Sigmoid colon (tissue), 7 donors: ENCODE results near the gene MRPL4. TPM values are rescaled to one million over a fixed set of nuclear protein-coding genes. Genes with fewer than 3 reads are reported as not detected.

ENCODE experiments used
- DNase-seq: peaks from one replicate; pipeline ENCODE4 v3.0.0-alpha.2; 2019
- H3K27ac ChIP-seq, 4 donors: fragments of 200-600 bp; sonication (generic); one replicate each; pipeline ENCODE4 v1.5.1; 2016 to 2019; ENCODE audit warnings: mild to moderate bottlenecking in 1 of 4
- H3K27me3 ChIP-seq, 3 donors: fragments of 200-600 bp; sonication (generic); one replicate each; pipeline ENCODE4 v1.5.1; 2019; ENCODE audit warnings: mild to moderate bottlenecking in 1 of 3
- H3K36me3 ChIP-seq, 4 donors: fragments of 200-600 bp; sonication (generic); one replicate each; pipeline ENCODE4 v1.5.1; 2016 to 2019
- H3K4me1 ChIP-seq, 4 donors: fragments of 200-600 bp; sonication (generic); one replicate each; pipeline ENCODE4 v1.5.1; 2017 to 2019
- H3K4me3 ChIP-seq, 4 donors: fragments of 200-600 bp; sonication (generic); one replicate each; pipeline ENCODE4 v1.5.1; 2017 to 2019; ENCODE audit warnings: mild to moderate bottlenecking in 2 of 4, moderate library complexity in 1 of 4
- H3K9me3 ChIP-seq, 4 donors: fragments of 200-600 bp in 3 of 4; sonication (generic) in 3 of 4; one replicate each; pipeline versions ENCODE4 v1.5.1 to v1.6.1; 2013 to 2019
- EP300 ChIP-seq, 4 donors: sonication (generic); formaldehyde crosslinking; IDR thresholded peaks; one replicate each; pipeline ENCODE4 v1.6.1; 2017; ENCODE audit warnings: antibody characterized with exemption in 4 of 4
- POLR2A ChIP-seq, 2 donors: fragments of 450-650 bp; IDR thresholded peaks; one replicate each; pipeline ENCODE4 v1.6.1; 2016; ENCODE audit warnings: antibody characterized with exemption in 2 of 2, mild to moderate bottlenecking in 2 of 2, moderate library complexity in 2 of 2
- POLR2AphosphoS5 ChIP-seq, 4 donors: sonication (generic); formaldehyde crosslinking; IDR thresholded peaks; one replicate each; pipeline ENCODE4 v1.6.1; 2017; ENCODE audit warnings: antibody characterized with exemption in 4 of 4
- WGBS, 2 donors: extraction: QIAGEN DNeasy Blood & Tissue Kit; methylation state at CpG; one replicate each; pipeline ENCODE4 v1.1.7; 2013; 5-methylcytosine and 5-hydroxymethylcytosine counted together
- intact Hi-C: fragments of 100-400 bp; cut with DNase I; formaldehyde crosslinking; loops from one replicate; pipeline ENCODE4 v1.15.1; 2023
- polyA plus RNA-seq, 3 donors: library from polyadenylated mRNA; stranded (reverse); fragments of 200-250 nt; gene quantifications; one replicate each; pipeline ENCODE4 v1.2.3, GENCODE V29; 2013
- total RNA-seq, 4 donors: library from RNA; depleted of rRNA; stranded (reverse); fragments of >200 nt; gene quantifications; one replicate each; pipeline ENCODE4 v1.1.0, GENCODE V29; 2016
- TF ChIP-seq, protein P1 (sequence below), 4 experiments: fragments of 450-650 bp in 3 of 4; fragments of 200-600 bp in 1 of 4; IDR thresholded peaks; one replicate each; pipeline ENCODE4 v1.5.1; 2016 to 2019; ENCODE audit warnings: antibody characterized with exemption in 4 of 4, mild to moderate bottlenecking in 3 of 4, moderate library complexity in 2 of 4
- donor health status: healthy with polysubstance abuse.
- donor health status: Bipolar disorder and iron deficiency.
- donor health status: healthy.

MRPL4 gene
- total and polyA plus RNA-seq, 7 donors = 37.9 to 85.2 (median 56.7) TPM

DNA sequence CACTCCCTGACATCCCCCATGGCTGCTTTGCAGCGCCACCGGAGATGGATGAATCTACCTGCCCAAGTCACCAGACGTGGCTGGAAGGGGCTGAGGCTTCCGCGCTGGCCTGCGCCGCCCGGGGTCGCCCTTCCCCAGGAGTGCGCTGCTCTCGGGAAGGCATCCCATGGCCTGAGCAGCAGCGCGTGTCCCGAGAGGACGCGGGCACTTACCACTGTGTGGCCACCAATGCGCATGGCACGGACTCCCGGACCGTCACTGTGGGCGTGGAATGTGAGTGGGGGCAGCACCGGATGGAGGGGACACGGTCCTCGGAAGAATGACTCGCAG is 42.3 kb downstream of the MRPL4 start:
- H3K36me3 ChIP-seq = no peaks in the 10 kb centered on the region
- DNase-seq = no peak
- peaks cover 70 to 96% (median 77%) of the 10 kb centered on the region in 3 donors for H3K27me3 ChIP-seq
- H3K27ac ChIP-seq = no peak overlapping the region
- H3K9me3 ChIP-seq = no peaks in the 10 kb centered on the region
- TF ChIP-seq POLR2A (IDR thresholded peaks at IDR 0.05) (no peak), EP300 (IDR thresholded peaks at IDR 0.05) (no peak), POLR2AphosphoS5 (IDR thresholded peaks at IDR 0.05) (no peak)
- TF ChIP-seq, protein P1, sequence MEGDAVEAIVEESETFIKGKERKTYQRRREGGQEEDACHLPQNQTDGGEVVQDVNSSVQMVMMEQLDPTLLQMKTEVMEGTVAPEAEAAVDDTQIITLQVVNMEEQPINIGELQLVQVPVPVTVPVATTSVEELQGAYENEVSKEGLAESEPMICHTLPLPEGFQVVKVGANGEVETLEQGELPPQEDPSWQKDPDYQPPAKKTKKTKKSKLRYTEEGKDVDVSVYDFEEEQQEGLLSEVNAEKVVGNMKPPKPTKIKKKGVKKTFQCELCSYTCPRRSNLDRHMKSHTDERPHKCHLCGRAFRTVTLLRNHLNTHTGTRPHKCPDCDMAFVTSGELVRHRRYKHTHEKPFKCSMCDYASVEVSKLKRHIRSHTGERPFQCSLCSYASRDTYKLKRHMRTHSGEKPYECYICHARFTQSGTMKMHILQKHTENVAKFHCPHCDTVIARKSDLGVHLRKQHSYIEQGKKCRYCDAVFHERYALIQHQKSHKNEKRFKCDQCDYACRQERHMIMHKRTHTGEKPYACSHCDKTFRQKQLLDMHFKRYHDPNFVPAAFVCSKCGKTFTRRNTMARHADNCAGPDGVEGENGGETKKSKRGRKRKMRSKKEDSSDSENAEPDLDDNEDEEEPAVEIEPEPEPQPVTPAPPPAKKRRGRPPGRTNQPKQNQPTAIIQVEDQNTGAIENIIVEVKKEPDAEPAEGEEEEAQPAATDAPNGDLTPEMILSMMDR (IDR thresholded peaks at IDR 0.05) = no peak
- H3K4me3 ChIP-seq = no peak overlapping the region
- intact Hi-C loops = no loop called here
- WGBS, 2 donors = 8 to 13% methylated on average over 25 of the region's 25 CpGs
- H3K4me1 ChIP-seq = peaks cover 0 to 57% (median 51%) of the 10 kb centered on the region in 4 donors

DNA sequence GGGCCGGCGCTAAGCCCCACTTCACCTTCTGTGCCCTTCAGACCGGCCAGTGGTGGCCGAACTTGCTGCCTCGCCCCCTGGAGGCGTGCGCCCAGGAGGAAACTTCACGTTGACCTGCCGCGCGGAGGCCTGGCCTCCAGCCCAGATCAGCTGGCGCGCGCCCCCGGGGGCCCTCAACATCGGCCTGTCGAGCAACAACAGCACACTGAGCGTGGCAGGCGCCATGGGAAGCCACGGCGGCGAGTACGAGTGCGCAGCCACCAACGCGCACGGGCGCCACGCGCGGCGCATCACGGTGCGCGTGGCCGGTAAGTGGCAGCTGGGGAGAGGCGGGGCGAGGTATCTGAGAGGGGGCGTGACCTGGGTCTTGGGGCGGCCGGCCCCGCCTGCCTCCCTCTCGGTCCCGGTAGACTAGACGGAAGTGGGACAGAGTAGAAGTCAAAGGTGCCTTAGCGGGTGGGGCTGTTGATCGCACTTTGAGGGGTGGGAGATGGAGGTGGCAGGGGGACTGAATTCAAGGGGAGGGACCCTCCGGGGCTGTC is 43.4 kb downstream of the MRPL4 start:
- no peaks in the 10 kb centered on the region for H3K9me3 ChIP-seq
- H3K27me3 ChIP-seq = peaks cover 60 to 96% (median 73%) of the 10 kb centered on the region in 3 donors
- 1% methylated on average over 48 of the region's 48 CpGs for WGBS, 2 donors
- peak overlapping the region in 2 of 4 donors; percentile 2 to 6 for H3K4me3 ChIP-seq
- DNase-seq = no peak
- TF ChIP-seq, protein P1 (IDR thresholded peaks at IDR 0.05) = no peak
- TF ChIP-seq EP300 (IDR thresholded peaks at IDR 0.05) (no peak), POLR2AphosphoS5 (IDR thresholded peaks at IDR 0.05) (no peak), POLR2A (IDR thresholded peaks at IDR 0.05) (no peak)
- intact Hi-C loops = no loop called here
- peaks cover 0 to 47% (median 41%) of the 10 kb centered on the region in 4 donors for H3K4me1 ChIP-seq
- no peak overlapping the region for H3K27ac ChIP-seq
- H3K36me3 ChIP-seq = no peaks in the 10 kb centered on the region

DNA sequence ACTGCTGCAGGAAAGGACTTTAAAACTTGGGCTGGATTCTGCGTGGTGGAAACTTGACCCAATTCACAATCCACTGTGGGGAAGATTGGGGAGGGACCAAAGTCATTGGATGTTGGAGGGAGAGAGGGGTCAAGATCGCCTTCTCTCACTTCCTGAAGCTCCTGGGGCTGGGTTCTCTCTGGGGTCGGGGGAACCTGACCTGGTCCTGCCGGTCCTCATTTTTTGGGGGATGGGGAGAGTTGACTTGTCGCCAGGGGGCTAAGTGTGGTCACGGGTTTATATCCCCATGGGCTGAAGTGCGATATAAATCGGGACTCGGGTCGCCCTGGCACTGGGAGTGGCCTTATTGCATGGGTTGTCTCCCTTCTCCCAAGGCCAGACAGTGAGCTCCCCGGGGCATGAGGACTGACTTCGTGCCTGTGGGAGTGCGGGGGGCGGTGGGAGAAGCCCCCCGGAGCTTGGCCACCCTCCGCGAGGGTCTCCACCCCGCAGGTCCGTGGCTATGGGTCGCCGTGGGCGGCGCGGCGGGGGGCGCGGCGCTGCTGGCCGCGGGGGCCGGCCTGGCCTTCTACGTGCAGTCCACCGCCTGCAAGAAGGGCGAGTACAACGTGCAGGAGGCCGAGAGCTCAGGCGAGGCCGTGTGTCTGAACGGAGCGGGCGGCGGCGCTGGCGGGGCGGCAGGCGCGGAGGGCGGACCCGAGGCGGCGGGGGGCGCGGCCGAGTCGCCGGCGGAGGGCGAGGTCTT is 44.0 kb downstream of the MRPL4 start:
- Histone ChIP-seq H3K36me3 (no peaks in the 10 kb centered on the region), H3K4me3 (peak overlapping the region in 2 of 4 donors; percentile 2 to 6), H3K27me3 (peaks cover 54 to 90% (median 68%) of the 10 kb centered on the region in 3 donors), H3K27ac (no peak overlapping the region), H3K9me3 (no peaks in the 10 kb centered on the region), H3K4me1 (peaks cover 0 to 40% (median 34%) of the 10 kb centered on the region in 4 donors)
- DNase-seq = no peak
- TF ChIP-seq EP300 (IDR thresholded peaks at IDR 0.05) = no peak
- TF ChIP-seq POLR2A (IDR thresholded peaks at IDR 0.05) = no peak
- TF ChIP-seq, protein P1 (IDR thresholded peaks at IDR 0.05) = no peak
- TF ChIP-seq POLR2AphosphoS5 (IDR thresholded peaks at IDR 0.05) = no peak
- intact Hi-C loops = no loop called here
- 6 to 7% methylated on average over 58 of the region's 58 CpGs for WGBS, 2 donors

DNA sequence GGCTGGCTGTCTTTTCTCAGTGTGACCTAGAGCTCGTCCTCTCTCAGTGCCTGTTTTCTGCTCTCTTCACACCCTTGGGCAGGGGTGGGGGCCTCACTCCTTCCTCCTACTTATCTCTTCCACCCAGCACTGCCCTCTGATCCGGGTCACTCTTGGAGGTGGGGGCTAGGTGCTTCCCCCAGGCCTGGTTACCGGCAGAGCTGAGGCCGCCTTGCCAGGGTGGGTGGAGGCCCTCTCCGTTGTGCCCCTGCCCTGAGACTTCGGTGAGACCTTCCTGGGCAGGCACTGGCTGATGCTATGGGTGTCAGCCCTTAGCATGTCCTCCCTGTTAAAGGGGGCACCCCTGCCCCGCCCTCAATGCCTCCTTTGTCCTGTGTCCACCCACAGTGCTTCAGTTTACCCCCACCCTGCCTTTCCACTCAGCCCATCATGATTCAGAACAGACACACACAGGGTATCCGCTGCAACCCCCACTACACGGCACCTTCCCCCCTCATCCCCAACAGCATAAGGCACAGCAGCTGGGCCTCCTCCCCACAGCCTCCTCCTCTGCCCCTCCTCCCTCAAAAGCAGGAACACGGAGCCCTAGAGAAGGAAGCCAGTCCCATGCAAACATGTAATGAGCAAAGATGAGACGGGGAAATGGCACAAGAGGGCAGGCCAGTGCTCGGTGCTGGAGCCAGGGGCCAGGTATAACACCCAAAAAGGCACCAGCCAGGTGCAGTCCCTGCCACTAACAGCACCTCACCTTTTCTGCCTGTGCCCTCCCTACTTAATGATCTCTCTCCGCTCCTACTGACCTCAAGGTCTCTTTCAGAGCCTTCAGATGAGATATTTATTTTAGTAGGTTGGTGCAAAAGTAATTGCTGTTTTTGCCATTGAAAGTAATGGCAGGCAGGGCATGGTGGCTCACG is 47.8 kb downstream of the MRPL4 start:
- TF ChIP-seq, protein P1 (IDR thresholded peaks at IDR 0.05) = no peak
- no peak for TF ChIP-seq EP300 (IDR thresholded peaks at IDR 0.05)
- TF ChIP-seq POLR2AphosphoS5 (IDR thresholded peaks at IDR 0.05) = peak in 1 of 4 donors; percentile 9
- no peak overlapping the region for H3K27ac ChIP-seq
- peaks cover 0 to 17% (median 15%) of the 10 kb centered on the region in 4 donors for H3K4me1 ChIP-seq
- H3K27me3 ChIP-seq = peaks cover 17 to 52% (median 30%) of the 10 kb centered on the region in 3 donors
- H3K36me3 ChIP-seq = no peaks in the 10 kb centered on the region
- no peak for DNase-seq
- WGBS, 2 donors = 40 to 42% methylated on average over 14 of the region's 14 CpGs
- intact Hi-C loops = no loop called here
- no peaks in the 10 kb centered on the region for H3K9me3 ChIP-seq
- H3K4me3 ChIP-seq = no peak overlapping the region
